Osteoblast (primary cell): ENCODE data around the gene SERGEF. TPM values are rescaled to one million over a fixed set of nuclear protein-coding genes. Genes with fewer than 3 reads are reported as not detected.

Source experiments
- DNase-seq: peaks from one replicate; pipeline ENCODE4 v3.0.0; 2011; ENCODE audit warnings: low spot score, mixed read lengths; ENCODE audit not compliant: insufficient read length; ENCODE audit errors: missing footprints
- H2AFZ ChIP-seq: 2 replicates; pipeline ENCODE4 v1.6.0; 2011; ENCODE audit warnings: mild to moderate bottlenecking, low read length
- H3K27ac ChIP-seq: 2 replicates; pipeline ENCODE4 v1.5.1; 2011; ENCODE audit warnings: mild to moderate bottlenecking, low read depth, low read length, moderate library complexity
- H3K27me3 ChIP-seq: 2 replicates; pipeline ENCODE4 v1.6.0; 2012; ENCODE audit warnings: mild to moderate bottlenecking, control low read depth, inconsistent platforms, low read length, moderate library complexity; ENCODE audit not compliant: insufficient read depth
- H3K36me3 ChIP-seq: 2 replicates; pipeline ENCODE4 v1.5.1; 2011; ENCODE audit warnings: mild to moderate bottlenecking, low read length, control low read depth, moderate library complexity; ENCODE audit not compliant: insufficient read depth
- H3K4me1 ChIP-seq: 2 replicates; pipeline ENCODE4 v1.5.1; 2011; ENCODE audit warnings: mild to moderate bottlenecking, low read length, control low read depth, moderate library complexity; ENCODE audit not compliant: insufficient read depth
- H3K4me2 ChIP-seq: 2 replicates; pipeline ENCODE4 v1.6.0; 2011; ENCODE audit warnings: mild to moderate bottlenecking, low read length; ENCODE audit not compliant: insufficient read depth
- H3K4me3 ChIP-seq: fragments of 200-600 bp; sonication (generic); 3 replicates; pipeline ENCODE4 v1.5.1; 2012; ENCODE audit warnings: mild to moderate bottlenecking, low read length, inconsistent platforms; ENCODE audit not compliant: insufficient read depth
- H3K79me2 ChIP-seq: 2 replicates; pipeline ENCODE4 v1.6.0; 2012; ENCODE audit warnings: mild to moderate bottlenecking, low read length, control low read depth, inconsistent platforms; ENCODE audit not compliant: insufficient read depth
- H3K9me3 ChIP-seq: 2 replicates; pipeline ENCODE4 v1.5.1; 2011; ENCODE audit warnings: low read depth, low read length, control low read depth
- H4K20me1 ChIP-seq: 2 replicates; pipeline ENCODE4 v1.6.0; 2012; ENCODE audit warnings: mild to moderate bottlenecking, low read length, control low read depth; ENCODE audit not compliant: insufficient read depth
- total RNA-seq: library from RNA; depleted of rRNA; stranded (reverse); fragments of >200 nt; gene quantifications from 2 replicates; pipeline ENCODE4 v1.2.3, GENCODE V29; 2012
- TF ChIP-seq, protein P1 (sequence below): IDR thresholded peaks from 2 replicates; pipeline ENCODE4 v1.5.1; 2011; ENCODE audit warnings: mild to moderate bottlenecking, low read depth, low read length, moderate library complexity; ENCODE audit errors: extremely low read depth

The SERGEF gene
- total RNA-seq, 1 donor, result 29.7 TPM

DNA sequence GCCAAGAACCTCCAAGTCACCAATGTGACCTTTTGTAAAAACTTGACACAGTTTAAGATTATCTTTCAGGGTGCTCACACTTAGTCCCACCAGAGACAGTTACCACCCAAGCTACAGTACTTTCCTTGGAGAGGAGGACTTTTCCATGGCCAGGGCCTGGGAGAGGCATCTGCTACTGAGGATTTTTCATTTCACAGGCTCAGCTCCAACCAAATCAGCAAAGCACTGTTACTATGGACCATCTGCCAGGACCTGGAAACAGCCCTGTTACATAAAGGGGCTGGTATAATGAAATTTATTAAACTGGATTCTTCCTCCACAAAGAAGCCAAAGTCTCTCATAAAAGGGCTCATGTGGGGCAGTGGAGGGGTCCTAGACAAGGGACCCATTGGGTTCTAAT is 38.6 kb downstream of the SERGEF start:
- Histone ChIP-seq H3K4me2 (no peak overlapping the region), H3K27me3 (no peaks in the 10 kb centered on the region), H3K9me3 (no peaks in the 10 kb centered on the region), H3K4me1 (peaks cover 5% of the 10 kb centered on the region), H4K20me1 (peaks cover 15% of the 10 kb centered on the region), H2AFZ (no peak overlapping the region), H3K27ac (no peak overlapping the region), H3K36me3 (no peaks in the 10 kb centered on the region), H3K4me3 (no peak overlapping the region), H3K79me2 (no peaks in the 10 kb centered on the region)
- TF ChIP-seq, protein P1, sequence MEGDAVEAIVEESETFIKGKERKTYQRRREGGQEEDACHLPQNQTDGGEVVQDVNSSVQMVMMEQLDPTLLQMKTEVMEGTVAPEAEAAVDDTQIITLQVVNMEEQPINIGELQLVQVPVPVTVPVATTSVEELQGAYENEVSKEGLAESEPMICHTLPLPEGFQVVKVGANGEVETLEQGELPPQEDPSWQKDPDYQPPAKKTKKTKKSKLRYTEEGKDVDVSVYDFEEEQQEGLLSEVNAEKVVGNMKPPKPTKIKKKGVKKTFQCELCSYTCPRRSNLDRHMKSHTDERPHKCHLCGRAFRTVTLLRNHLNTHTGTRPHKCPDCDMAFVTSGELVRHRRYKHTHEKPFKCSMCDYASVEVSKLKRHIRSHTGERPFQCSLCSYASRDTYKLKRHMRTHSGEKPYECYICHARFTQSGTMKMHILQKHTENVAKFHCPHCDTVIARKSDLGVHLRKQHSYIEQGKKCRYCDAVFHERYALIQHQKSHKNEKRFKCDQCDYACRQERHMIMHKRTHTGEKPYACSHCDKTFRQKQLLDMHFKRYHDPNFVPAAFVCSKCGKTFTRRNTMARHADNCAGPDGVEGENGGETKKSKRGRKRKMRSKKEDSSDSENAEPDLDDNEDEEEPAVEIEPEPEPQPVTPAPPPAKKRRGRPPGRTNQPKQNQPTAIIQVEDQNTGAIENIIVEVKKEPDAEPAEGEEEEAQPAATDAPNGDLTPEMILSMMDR, result no peak
- DNase-seq, result no peak

DNA sequence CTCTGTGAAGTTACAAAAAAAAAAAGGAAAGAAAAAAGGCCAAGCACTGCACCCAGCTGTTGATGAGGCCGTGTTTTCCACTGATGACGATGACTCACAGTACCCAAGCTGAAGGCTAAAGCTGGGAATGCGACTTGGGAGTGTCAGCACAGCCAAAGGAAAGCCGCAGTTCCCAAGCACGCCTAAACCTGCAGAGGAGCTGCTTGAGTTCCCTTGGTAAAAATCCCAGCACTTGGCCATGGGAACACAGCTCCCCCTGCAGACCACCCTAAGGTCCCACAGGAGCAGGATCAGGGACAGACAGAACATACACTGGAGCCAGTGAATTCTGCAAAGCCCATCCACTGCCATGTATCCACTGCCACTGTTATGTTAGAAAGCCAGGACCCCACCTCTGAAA is 39.9 kb downstream of the SERGEF start:
- H3K9me3 ChIP-seq, result no peaks in the 10 kb centered on the region
- H2AFZ ChIP-seq, result no peak overlapping the region
- H3K4me1 ChIP-seq, result peaks cover 5% of the 10 kb centered on the region
- peak; percentile 69 for DNase-seq
- no peak overlapping the region for H3K4me2 ChIP-seq
- no peaks in the 10 kb centered on the region for H3K27me3 ChIP-seq
- H3K4me3 ChIP-seq, result no peak overlapping the region
- no peak overlapping the region for H3K27ac ChIP-seq
- H3K36me3 ChIP-seq, result no peaks in the 10 kb centered on the region
- no peaks in the 10 kb centered on the region for H3K79me2 ChIP-seq
- peaks cover 12% of the 10 kb centered on the region for H4K20me1 ChIP-seq
- TF ChIP-seq, protein P1, result peak; percentile 79

DNA sequence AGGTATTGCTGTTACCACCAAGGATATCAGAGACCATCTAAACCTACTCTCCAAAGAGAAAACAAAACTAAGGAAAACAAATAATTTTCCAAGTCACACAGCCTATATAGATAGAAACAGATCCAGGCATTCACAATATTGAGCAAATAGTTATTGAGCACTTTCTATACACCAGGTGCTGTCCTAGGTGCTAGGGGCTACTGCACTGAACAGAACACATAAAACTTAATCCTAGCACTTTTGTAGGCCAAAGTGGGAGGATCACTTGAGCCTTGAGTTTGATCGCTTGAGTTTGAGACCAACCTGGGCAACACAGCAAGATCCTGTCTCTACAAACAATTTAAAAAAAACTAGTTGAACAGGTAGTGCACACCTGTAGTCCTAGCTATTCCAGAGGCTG is 44.6 kb downstream of the SERGEF start:
- Histone ChIP-seq H3K36me3 (no peaks in the 10 kb centered on the region), H3K4me1 (peaks cover 5% of the 10 kb centered on the region), H3K79me2 (no peaks in the 10 kb centered on the region), H2AFZ (no peak overlapping the region), H3K27ac (no peak overlapping the region), H4K20me1 (peaks cover 10% of the 10 kb centered on the region), H3K27me3 (no peaks in the 10 kb centered on the region), H3K4me2 (no peak overlapping the region), H3K4me3 (no peak overlapping the region), H3K9me3 (no peaks in the 10 kb centered on the region)
- TF ChIP-seq, protein P1, result no peak
- no peak for DNase-seq

DNA sequence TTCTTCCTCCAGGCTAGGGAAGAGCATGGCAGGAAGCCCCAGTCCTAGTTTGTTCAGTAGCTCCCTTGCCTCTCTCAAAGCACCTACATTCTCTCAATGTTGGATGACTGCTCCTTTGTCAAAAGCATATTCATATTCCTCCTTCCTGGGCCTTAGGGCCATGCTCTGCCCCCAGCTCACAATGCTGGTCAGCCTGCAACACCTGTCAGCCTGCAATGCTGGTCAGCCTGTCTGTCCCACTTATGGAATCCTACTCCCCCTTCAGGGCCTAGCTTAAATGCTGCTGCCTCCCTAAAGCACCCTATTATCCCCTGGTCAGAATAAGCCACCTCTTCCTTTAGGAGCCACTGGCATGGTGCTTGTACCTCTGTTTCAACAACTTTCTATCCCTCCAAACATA is 45.2 kb downstream of the SERGEF start:
- TF ChIP-seq, protein P1, result no peak
- Histone ChIP-seq H3K4me2 (no peak overlapping the region), H3K27me3 (no peaks in the 10 kb centered on the region), H3K27ac (no peak overlapping the region), H3K79me2 (no peaks in the 10 kb centered on the region), H3K36me3 (no peaks in the 10 kb centered on the region), H3K4me3 (no peak overlapping the region), H2AFZ (no peak overlapping the region), H3K4me1 (peaks cover 1% of the 10 kb centered on the region), H3K9me3 (no peaks in the 10 kb centered on the region), H4K20me1 (peaks cover 6% of the 10 kb centered on the region)
- no peak for DNase-seq
